ENCODE data around the gene RUNX3. TPM values are rescaled to one million over a fixed set of nuclear protein-coding genes. Genes with fewer than 3 reads are reported as not detected.

The RUNX3 gene
- total RNA-seq, 1 experiment from 2014 or later, result 0.33 TPM

- no peaks in the 10 kb centered on the region for H3K4me1 ChIP-seq (ENCODE audit: insufficient read depth, low read length)
- H2BK15ac ChIP-seq (ENCODE audit: low read depth, low read length), result no peak overlapping the region
- Mint-ChIP-seq H3K4me3 (no peak overlapping the region), H3K27me3 (ENCODE audit: low read depth) (peaks cover 4% of the 10 kb centered on the region), H3K27ac (no peak overlapping the region; a peak in 1 of 7 replicates), H3K36me3 (ENCODE audit: insufficient read depth in 1 of 3, low read depth in 3 of 3) (no peaks in the 10 kb centered on the region), H3K4me1 (peaks cover 4 to 7% of the 10 kb centered on the region in 2 experiments), H3K9me3 (no peaks in the 10 kb centered on the region)
- no peak overlapping the region for H2AK5ac ChIP-seq (ENCODE audit: insufficient read length, low read length)
- H3K4ac ChIP-seq (ENCODE audit: low read depth, low read length), result no peak overlapping the region
- no peak overlapping the region for H3K56ac ChIP-seq (ENCODE audit: insufficient read length, low read depth, low read length)
- H2BK20ac ChIP-seq (ENCODE audit: low read depth, low read length, poor library complexity, severe bottlenecking), result no peak overlapping the region
- H3T11ph ChIP-seq (ENCODE audit: low read length), result no peak overlapping the region
- no peak overlapping the region for H2AFZ ChIP-seq (ENCODE audit: low read length)
- H2BK5ac ChIP-seq (ENCODE audit: insufficient read length, low read length), result no peak overlapping the region
- no peak overlapping the region for H4K8ac ChIP-seq (replicated peaks; ENCODE audit: insufficient read length, low read depth, low read length)
- DNase-seq, result no peak
- H3K79me1 ChIP-seq (ENCODE audit: insufficient read depth, low read depth, low read length, poor library complexity, severe bottlenecking), result no peaks in the 10 kb centered on the region
- H3K79me2 ChIP-seq (ENCODE audit: insufficient read depth, low read length), result no peaks in the 10 kb centered on the region
- H3K27ac ChIP-seq (ENCODE audit: insufficient read length, low read depth, low read length), result no peak overlapping the region
- no peak overlapping the region for H3K23ac ChIP-seq (ENCODE audit: insufficient read length, low read depth, low read length)
- no peak for TF ChIP-seq CTCF (conservative IDR thresholded peaks at IDR 0.05)
- no peak overlapping the region for H3K4me2 ChIP-seq (ENCODE audit: insufficient read depth, insufficient read length, low read length)
- H3K14ac ChIP-seq (ENCODE audit: insufficient read depth, low read length), result no peak overlapping the region
- H4K20me1 ChIP-seq (ENCODE audit: control insufficient read depth, insufficient read depth, insufficient read length), result no peaks in the 10 kb centered on the region
- no peaks in the 10 kb centered on the region for H3K9me3 ChIP-seq (ENCODE audit: control insufficient read depth, low read depth, low read length)
- no peak overlapping the region for H2BK12ac ChIP-seq (ENCODE audit: insufficient read length, low read depth, low read length)
- WGBS (ENCODE audit: extremely low coverage, insufficient read length, low lambda C conversion rate), result no CpG with 5 or more reads among the region's 20 CpGs
- no peak overlapping the region for H3K9ac ChIP-seq (ENCODE audit: extremely low read depth, insufficient read length, low read length)
- H4K91ac ChIP-seq (ENCODE audit: insufficient read length, low read depth, low read length), result no peak overlapping the region
- H4K5ac ChIP-seq (ENCODE audit: insufficient read length, low read depth, low read length), result no peak overlapping the region
- no peak overlapping the region for H3K18ac ChIP-seq (ENCODE audit: insufficient read length, low read depth, low read length)
- H2BK120ac ChIP-seq (ENCODE audit: low read depth, low read length, poor library complexity, severe bottlenecking), result no peak overlapping the region
- no peaks in the 10 kb centered on the region for H3K27me3 ChIP-seq (ENCODE audit: insufficient read depth, low read length)
- H3K23me2 ChIP-seq (ENCODE audit: insufficient read length, low read depth, low read length, poor library complexity, severe bottlenecking), result no peaks in the 10 kb centered on the region
Measured at GRCh38 chr1:24870551-24871195, 59.4 kb downstream of the RUNX3 start.

Measured in H9 (cell line).